Ovary (tissue), 3 donors: ENCODE data around the gene GJD3.
"Not testable (repeated sequence)": the region's sequence is repeated elsewhere in the genome, so short reads cannot be mapped to it uniquely, and the experiment has no call there.

ENCODE experiments used
- POLR2A ChIP-seq: fragments of 450-650 bp; IDR thresholded peaks from one replicate; pipeline ENCODE4 v1.6.1; 2017; ENCODE audit warnings: antibody characterized with exemption, mild to moderate bottlenecking, moderate library complexity
- TF ChIP-seq, protein P1 (sequence below), 3 donors: fragments of 450-650 bp in 2 of 3; fragments of 200-600 bp in 1 of 3; IDR thresholded peaks; one replicate each; pipeline versions ENCODE4 v1.5.1 to v1.8.0; 2016 to 2022; ENCODE audit warnings: antibody characterized with exemption in 3 of 3, mild to moderate bottlenecking in 1 of 3
- donor health status: DM: no; HTN: no; CAD: no.

DNA sequence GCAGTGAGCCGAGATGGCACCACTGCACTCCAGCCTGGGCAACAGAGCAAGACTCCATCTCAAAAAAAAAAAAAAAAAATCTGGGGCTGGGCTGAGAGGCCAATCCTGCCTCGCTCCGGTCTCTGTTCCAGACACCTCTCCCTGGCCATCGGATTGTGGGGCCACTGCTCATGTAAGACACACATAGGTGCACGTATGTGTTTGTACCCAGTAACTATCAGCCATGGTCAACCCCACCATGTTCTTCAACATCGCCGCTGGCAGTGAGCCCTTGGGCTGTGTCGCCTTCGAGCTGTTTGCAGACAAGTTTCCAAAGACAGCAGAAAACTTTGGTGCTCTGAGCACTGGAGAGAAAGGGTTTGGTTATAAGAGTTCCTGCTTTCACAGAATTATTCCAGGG is 3.2 kb upstream of the GJD3 start:
- TF ChIP-seq, protein P1, sequence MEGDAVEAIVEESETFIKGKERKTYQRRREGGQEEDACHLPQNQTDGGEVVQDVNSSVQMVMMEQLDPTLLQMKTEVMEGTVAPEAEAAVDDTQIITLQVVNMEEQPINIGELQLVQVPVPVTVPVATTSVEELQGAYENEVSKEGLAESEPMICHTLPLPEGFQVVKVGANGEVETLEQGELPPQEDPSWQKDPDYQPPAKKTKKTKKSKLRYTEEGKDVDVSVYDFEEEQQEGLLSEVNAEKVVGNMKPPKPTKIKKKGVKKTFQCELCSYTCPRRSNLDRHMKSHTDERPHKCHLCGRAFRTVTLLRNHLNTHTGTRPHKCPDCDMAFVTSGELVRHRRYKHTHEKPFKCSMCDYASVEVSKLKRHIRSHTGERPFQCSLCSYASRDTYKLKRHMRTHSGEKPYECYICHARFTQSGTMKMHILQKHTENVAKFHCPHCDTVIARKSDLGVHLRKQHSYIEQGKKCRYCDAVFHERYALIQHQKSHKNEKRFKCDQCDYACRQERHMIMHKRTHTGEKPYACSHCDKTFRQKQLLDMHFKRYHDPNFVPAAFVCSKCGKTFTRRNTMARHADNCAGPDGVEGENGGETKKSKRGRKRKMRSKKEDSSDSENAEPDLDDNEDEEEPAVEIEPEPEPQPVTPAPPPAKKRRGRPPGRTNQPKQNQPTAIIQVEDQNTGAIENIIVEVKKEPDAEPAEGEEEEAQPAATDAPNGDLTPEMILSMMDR (IDR thresholded peaks at IDR 0.05) = not testable (repeated sequence)
- TF ChIP-seq POLR2A = not testable (repeated sequence)
